Prostate gland (tissue), 2 donors: ENCODE data around the gene PRR35. TPM values are rescaled to one million over a fixed set of nuclear protein-coding genes. Genes with fewer than 3 reads are reported as not detected.

Experiments
- DNase-seq: peaks from one replicate; pipeline ENCODE4 v3.0.0-alpha.2; 2019; ENCODE audit warnings: low spot score
- H3K27ac ChIP-seq, 2 donors: fragments of 200-600 bp; sonication (generic); 2 replicates each; pipeline ENCODE4 v1.5.1; 2017 to 2019
- H3K27me3 ChIP-seq: fragments of 200-600 bp; sonication (generic); replicated peaks from 2 replicates; pipeline ENCODE4 v1.5.1; 2019; ENCODE audit not compliant: insufficient read depth
- H3K36me3 ChIP-seq, 2 donors: fragments of 200-600 bp; sonication (generic); 1 replicate in 1 of 2; 2 replicates in 1 of 2; pipeline versions ENCODE4 v1.5.1 to v1.8.1; 2017 to 2019
- H3K4me1 ChIP-seq: fragments of 200-600 bp; sonication (generic); replicated peaks from 2 replicates; pipeline ENCODE4 v1.5.1; 2019
- H3K4me3 ChIP-seq, 2 donors: fragments of 200-600 bp; sonication (generic); 2 replicates each; pipeline ENCODE4 v1.5.1; 2017 to 2019
- H3K9me3 ChIP-seq: fragments of 200-600 bp; sonication (generic); 2 replicates; pipeline ENCODE4 v1.5.1; 2017
- CTCF ChIP-seq, 4 experiments: fragments of 200-600 bp in 2 of 4; fragments of 450-650 bp in 2 of 4; sonication (generic) in 2 of 4; IDR thresholded peaks; 1 replicate in 3 of 4; 2 replicates in 1 of 4; pipeline ENCODE4 v1.5.1; 2016 to 2019; ENCODE audit warnings: antibody characterized with exemption in 4 of 4, mild to moderate bottlenecking in 2 of 4, moderate library complexity in 2 of 4
- POLR2A ChIP-seq: fragments of 450-650 bp; IDR thresholded peaks from one replicate; pipeline ENCODE4 v1.6.1; 2016; ENCODE audit warnings: antibody characterized with exemption, mild to moderate bottlenecking
- POLR2AphosphoS5 ChIP-seq: sonication (generic); formaldehyde crosslinking; IDR thresholded peaks from one replicate; pipeline ENCODE4 v1.6.1; 2017; ENCODE audit warnings: antibody characterized with exemption
- WGBS: methylation state at CpG from one replicate; pipeline ENCODE4 v1.1.5; 2018; 5-methylcytosine and 5-hydroxymethylcytosine counted together
- intact Hi-C: fragments of 100-400 bp; cut with DNase I; formaldehyde crosslinking; loops from one replicate; pipeline ENCODE4 v1.14.2; 2022
- total RNA-seq, 2 donors: library from RNA; depleted of rRNA; stranded (reverse); fragments of >200 nt; gene quantifications; one replicate each; pipeline ENCODE4 v1.1.0, GENCODE V29; 2016

Gene PRR35
- total RNA-seq, 2 donors from 2014 or later: 5.1 TPM; not detected in 1

GRCh38 chr16:565419-566330 lies 5.5 kb downstream of the PRR35 start:
- Histone ChIP-seq H3K4me3 (no peak overlapping the region), H3K36me3 (no peaks in the 10 kb centered on the region), H3K27me3 (peaks cover 6% of the 10 kb centered on the region), H3K4me1 (no peaks in the 10 kb centered on the region), H3K27ac (no peak overlapping the region), H3K9me3 (no peaks in the 10 kb centered on the region)
- 19% methylated on average over 26 of the region's 35 CpGs for WGBS
- no peak for DNase-seq
- intact Hi-C loops: no loop called here
- TF ChIP-seq POLR2AphosphoS5: no peak
- no peak for TF ChIP-seq CTCF (IDR thresholded peaks at IDR 0.05)
- TF ChIP-seq POLR2A: no peak

GRCh38 chr16:566475-567372 lies 6.5 kb downstream of the PRR35 start, which contains the start of gene NHLRC4:
Gene NHLRC4, plus strand, starts transcription at chr16:567005. Its CDS starts 1,043 bp downstream, at chr16:568048.
- Histone ChIP-seq H3K36me3 (no peaks in the 10 kb centered on the region), H3K4me1 (no peaks in the 10 kb centered on the region), H3K4me3 (peak within 1 kb of the TSS in 1 of 2 donors; percentile 11), H3K27ac (peak within 1 kb of the TSS in 1 of 2 donors; percentile 43), H3K27me3 (no peaks in the 10 kb centered on the region), H3K9me3 (no peaks in the 10 kb centered on the region)
- no peak for TF ChIP-seq POLR2A
- no peak for TF ChIP-seq CTCF (IDR thresholded peaks at IDR 0.05)
- TF ChIP-seq POLR2AphosphoS5: no peak
- DNase-seq: peak; percentile 53
- WGBS: 22% methylated on average over 25 of the region's 26 CpGs
- intact Hi-C loops: no loop called here

- no peak for DNase-seq
- Histone ChIP-seq H3K4me3 (no peak overlapping the region), H3K9me3 (no peaks in the 10 kb centered on the region), H3K27me3 (no peaks in the 10 kb centered on the region), H3K4me1 (no peaks in the 10 kb centered on the region), H3K27ac (peak overlapping the region in 1 of 2 donors; percentile 43), H3K36me3 (no peaks in the 10 kb centered on the region)
- intact Hi-C loops: no loop called here
- no peak for TF ChIP-seq POLR2A
- TF ChIP-seq POLR2AphosphoS5: no peak
- TF ChIP-seq CTCF (IDR thresholded peaks at IDR 0.05): no peak
- 91% methylated on average over 23 of the region's 35 CpGs for WGBS
Observed at GRCh38 chr16:567373-568256, 7.4 kb downstream of the PRR35 start.

- TF ChIP-seq POLR2A: no peak
- TF ChIP-seq POLR2AphosphoS5: no peak
- no peak for TF ChIP-seq CTCF (IDR thresholded peaks at IDR 0.05)
- DNase-seq: no peak
- peak overlapping the region in 1 of 2 donors; percentile 71 for H3K27ac ChIP-seq
- no peaks in the 10 kb centered on the region for H3K36me3 ChIP-seq
- H3K4me1 ChIP-seq: no peaks in the 10 kb centered on the region
- intact Hi-C loops: no loop called here
- H3K4me3 ChIP-seq: peak overlapping the region; percentile 84 to 94
- H3K27me3 ChIP-seq: no peaks in the 10 kb centered on the region
- no peaks in the 10 kb centered on the region for H3K9me3 ChIP-seq
- WGBS: 52% methylated on average over 10 of the region's 11 CpGs
Observed at GRCh38 chr16:568401-569258, 8.4 kb downstream of the PRR35 start.
